Breast epithelium (tissue), 3 donors: ENCODE results near the gene DECR2.

Source experiments
- CTCF ChIP-seq, 3 donors: fragments of 450-650 bp; IDR thresholded peaks; one replicate each; pipeline ENCODE4 v1.5.1; 2016 to 2017; ENCODE audit warnings: antibody characterized with exemption in 3 of 3, mild to moderate bottlenecking in 3 of 3, moderate library complexity in 3 of 3
- POLR2A ChIP-seq: fragments of 450-650 bp; IDR thresholded peaks from one replicate; pipeline ENCODE4 v1.6.1; 2016; ENCODE audit warnings: antibody characterized with exemption, mild to moderate bottlenecking, moderate library complexity
- POLR2AphosphoS5 ChIP-seq, 3 donors: sonication (generic); formaldehyde crosslinking; IDR thresholded peaks; one replicate each; pipeline ENCODE4 v1.6.1; 2017; ENCODE audit warnings: antibody characterized with exemption in 3 of 3

- TF ChIP-seq CTCF (IDR thresholded peaks at IDR 0.05), result no peak
- no peak for TF ChIP-seq POLR2A
- no peak for TF ChIP-seq POLR2AphosphoS5 (IDR thresholded peaks at IDR 0.05)
Measured at GRCh38 chr16:378821-379182, 22.9 kb upstream of the DECR2 start.
